ENCODE results near the gene APOBEC2. TPM values are rescaled to one million over a fixed set of nuclear protein-coding genes. Genes with fewer than 3 reads are reported as not detected.
A peak's percentile ranks its signal among the peaks of the same experiment; 100 is the strongest.

APOBEC2 gene
- total and polyA plus RNA-seq, 2 of the 4 experiments (the other 2 are of a cell fraction) = not detected

GRCh38 chr6:41088451-41088850, 35.4 kb downstream of the APOBEC2 start:
- H2BK5ac ChIP-seq (ENCODE audit: low read depth, low read length, poor library complexity, severe bottlenecking) = no peak overlapping the region
- H4K91ac ChIP-seq (ENCODE audit: insufficient read depth, low read depth, low read length) = no peak overlapping the region
- in situ Hi-C loops (cut with MboI; ENCODE audit: low sequenced_read_pairs) = no loop called here
- H3K9ac ChIP-seq (ENCODE audit: low read depth, low read length) = no peak overlapping the region
- no peak overlapping the region for H2BK120ac ChIP-seq (ENCODE audit: low read depth, low read length)
- peaks cover 3% of the 10 kb centered on the region for H3K4me1 ChIP-seq (ENCODE audit: control insufficient read depth, insufficient read depth, low read length)
- H3K9me1 ChIP-seq (ENCODE audit: insufficient read depth, low read length) = no peaks in the 10 kb centered on the region
- H3K4ac ChIP-seq (ENCODE audit: low read depth, low read length) = no peak overlapping the region
- H3K27ac ChIP-seq (ENCODE audit: insufficient read depth, low read length) = peak overlapping the region; percentile 49; the same call in 1 of the 2 replicates
- H2AFZ ChIP-seq (replicated peaks; ENCODE audit: low read length, poor library complexity) = no peak overlapping the region
- ATAC-seq (ENCODE audit: low read depth) (peak; percentile 42; the same call in 1 of the 2 replicates), DNase-seq (peak; percentile 25)
- no peak overlapping the region for H3K56ac ChIP-seq (ENCODE audit: extremely low read depth, insufficient read depth, low read length)
- WGBS, 2 experiments (ENCODE audit: extremely low coverage in 2 of 2, insufficient read length in 1 of 2) = no CpG with 5 or more reads among the region's 4 CpGs
- intact Hi-C loops (cut with micrococcal nuclease) = no loop called here
- no peak overlapping the region for H3K4me3 ChIP-seq (ENCODE audit: insufficient read depth, low read depth, low read length)
- H3K27me3 ChIP-seq (ENCODE audit: control insufficient read depth, insufficient read depth, low read length) = no peaks in the 10 kb centered on the region
- H3K4me2 ChIP-seq (ENCODE audit: low read depth, low read length) = no peak overlapping the region
- no peak overlapping the region for H3K23ac ChIP-seq (ENCODE audit: low read depth, low read length)
- no peak overlapping the region for H3K14ac ChIP-seq (replicated peaks; ENCODE audit: low read depth, low read length)
- H2BK20ac ChIP-seq (ENCODE audit: low read depth, low read length) = no peak overlapping the region
- H3K36me3 ChIP-seq (ENCODE audit: control insufficient read depth, insufficient read depth, low read length) = peaks cover 28% of the 10 kb centered on the region
- no peak overlapping the region for H4K8ac ChIP-seq (ENCODE audit: low read depth in 2 of 2, low read length in 2 of 2)
- TF ChIP-seq POLR2A (IDR thresholded peaks at IDR 0.05; ENCODE audit: low read depth, low read length) (no peak), SMC3 (IDR thresholded peaks at IDR 0.05; ENCODE audit: low read depth, low read length) (no peak), ELK1 (IDR thresholded peaks at IDR 0.05; ENCODE audit: borderline replicate concordance, low read depth, low read length) (no peak), USF2 (IDR thresholded peaks at IDR 0.05; ENCODE audit: low read depth, low read length) (no peak), FOS (IDR thresholded peaks at IDR 0.05; ENCODE audit: low read depth, low read length) (no peak), MXI1 (IDR thresholded peaks at IDR 0.05; ENCODE audit: borderline replicate concordance, low read depth, low read length) (no peak), CEBPB (IDR thresholded peaks at IDR 0.05; ENCODE audit: low read depth, low read length) (no peak), MAFK (IDR thresholded peaks at IDR 0.05; ENCODE audit: low read depth, low read length) (no peak), RAD21 (IDR thresholded peaks at IDR 0.05; ENCODE audit: low read length) (no peak), RFX5 (IDR thresholded peaks at IDR 0.05; ENCODE audit: low read depth, low read length) (no peak), RCOR1 (IDR thresholded peaks at IDR 0.05; ENCODE audit: insufficient replicate concordance, low read length) (no peak), CHD1 (IDR thresholded peaks at IDR 0.05; ENCODE audit: low read depth, low read length) (no peak), NFE2L2 (IDR thresholded peaks at IDR 0.05; ENCODE audit: low read depth, low read length) (no peak)
- dilution Hi-C loops (cut with HindIII; ENCODE audit: low sequenced_read_pairs, unreplicated experiment) = no loop called here
- H2BK15ac ChIP-seq (ENCODE audit: low read depth, low read length) = no peak overlapping the region
- no peak overlapping the region for H3K18ac ChIP-seq (ENCODE audit: low read depth, low read length)
- no peak overlapping the region for H2AK9ac ChIP-seq (replicated peaks; ENCODE audit: low read depth, low read length, poor library complexity)
- no peak overlapping the region for H2AK5ac ChIP-seq (ENCODE audit: low read depth, low read length)
- H3K79me1 ChIP-seq (ENCODE audit: low read depth in 1 of 2, low read length in 2 of 2) = peaks cover 2 to 3% of the 10 kb centered on the region in 2 experiments; a peak in 2 of 4 replicates
- BruUV-seq (replicated peaks) = no TSS peak
- H3K9me3 ChIP-seq (ENCODE audit: control insufficient read depth, insufficient read depth, low read length) = no peaks in the 10 kb centered on the region
- ChIA-PET CTCF (no interaction called here), POLR2A (ENCODE audit: unreplicated experiment) (no interaction called here)
- H4K5ac ChIP-seq (ENCODE audit: low read depth, low read length) = no peak overlapping the region
- H4K20me1 ChIP-seq (ENCODE audit: insufficient read depth, low read length) = no peaks in the 10 kb centered on the region
